Measurements from ENCODE around the gene LNX1. TPM values are rescaled to one million over a fixed set of nuclear protein-coding genes. Genes with fewer than 3 reads are reported as not detected.

Gene LNX1
- total RNA-seq, 1 experiment from 2014 or later, result 1.7 TPM

- H3K9me3 Mint-ChIP-seq, result no peaks in the 10 kb centered on the region
- no peak for DNase-seq
- no peak overlapping the region for H3K4me2 ChIP-seq (ENCODE audit: insufficient read depth, insufficient read length, low read length)
- H2BK15ac ChIP-seq (ENCODE audit: low read depth, low read length), result no peak overlapping the region
- no peaks in the 10 kb centered on the region; a peak in 1 of 7 replicates for H3K36me3 Mint-ChIP-seq (ENCODE audit: insufficient read depth in 1 of 3, low read depth in 3 of 3)
- H2AK5ac ChIP-seq (ENCODE audit: insufficient read length, low read length), result no peak overlapping the region
- no peak overlapping the region for H3K9ac ChIP-seq (ENCODE audit: extremely low read depth, insufficient read length, low read length)
- no peaks in the 10 kb centered on the region for H3K9me3 ChIP-seq (ENCODE audit: control insufficient read depth, low read depth, low read length)
- H3K79me2 ChIP-seq (ENCODE audit: insufficient read depth, low read length), result no peaks in the 10 kb centered on the region
- no peak overlapping the region for H2BK120ac ChIP-seq (ENCODE audit: low read depth, low read length, poor library complexity, severe bottlenecking)
- no peak overlapping the region for H3K14ac ChIP-seq (ENCODE audit: insufficient read depth, low read length)
- no peak overlapping the region for H2AFZ ChIP-seq (ENCODE audit: low read length)
- no peak for TF ChIP-seq CTCF (conservative IDR thresholded peaks at IDR 0.05)
- no peak overlapping the region for H2BK20ac ChIP-seq (ENCODE audit: low read depth, low read length, poor library complexity, severe bottlenecking)
- H3K27me3 Mint-ChIP-seq (ENCODE audit: low read depth), result no peaks in the 10 kb centered on the region
- no peak overlapping the region for H2BK5ac ChIP-seq (ENCODE audit: insufficient read length, low read length)
- no peak overlapping the region for H4K5ac ChIP-seq (ENCODE audit: insufficient read length, low read depth, low read length)
- no peaks in the 10 kb centered on the region for H4K20me1 ChIP-seq (ENCODE audit: control insufficient read depth, insufficient read depth, insufficient read length)
- no peak overlapping the region for H4K8ac ChIP-seq (replicated peaks; ENCODE audit: insufficient read length, low read depth, low read length)
- H3T11ph ChIP-seq (ENCODE audit: low read length), result no peak overlapping the region
- no peak overlapping the region for H3K56ac ChIP-seq (ENCODE audit: insufficient read length, low read depth, low read length)
- H3K4me1 ChIP-seq (ENCODE audit: insufficient read depth, low read length), result no peaks in the 10 kb centered on the region
- H4K91ac ChIP-seq (ENCODE audit: insufficient read length, low read depth, low read length), result no peak overlapping the region
- H3K4me3 Mint-ChIP-seq, result no peak overlapping the region
- no peak overlapping the region for H3K4ac ChIP-seq (ENCODE audit: low read depth, low read length)
- H3K4me1 Mint-ChIP-seq, result peaks cover 15 to 20% of the 10 kb centered on the region in 2 experiments
- no peaks in the 10 kb centered on the region for H3K79me1 ChIP-seq (ENCODE audit: insufficient read depth, low read depth, low read length, poor library complexity, severe bottlenecking)
- H3K27me3 ChIP-seq (ENCODE audit: insufficient read depth, low read length), result no peaks in the 10 kb centered on the region
- WGBS (ENCODE audit: extremely low coverage, insufficient read length, low lambda C conversion rate), result no CpG with 5 or more reads among the region's 4 CpGs
- no peak overlapping the region for H3K18ac ChIP-seq (ENCODE audit: insufficient read length, low read depth, low read length)
- no peak overlapping the region for H3K27ac Mint-ChIP-seq
- H3K23me2 ChIP-seq (ENCODE audit: insufficient read length, low read depth, low read length, poor library complexity, severe bottlenecking), result no peaks in the 10 kb centered on the region
- H3K23ac ChIP-seq (ENCODE audit: insufficient read length, low read depth, low read length), result no peak overlapping the region
- H3K27ac ChIP-seq (ENCODE audit: insufficient read length, low read depth, low read length), result no peak overlapping the region
- H2BK12ac ChIP-seq (ENCODE audit: insufficient read length, low read depth, low read length), result no peak overlapping the region
Measured at GRCh38 chr4:53501561-53501960, 89.7 kb downstream of the LNX1 start.
